HG03460 (cell line): Measurements from ENCODE around the gene SRGAP1.
"Not testable (repeated sequence)": the region's sequence is repeated elsewhere in the genome, so short reads cannot be mapped to it uniquely, and the experiment has no call there.

Experiments
- ATAC-seq: cut with Tn5 transposase; IDR thresholded peaks from one replicate; pipeline ENCODE4 v1.9.1; 2021; ENCODE audit not compliant: unreplicated experiment

The SRGAP1 gene

DNA sequence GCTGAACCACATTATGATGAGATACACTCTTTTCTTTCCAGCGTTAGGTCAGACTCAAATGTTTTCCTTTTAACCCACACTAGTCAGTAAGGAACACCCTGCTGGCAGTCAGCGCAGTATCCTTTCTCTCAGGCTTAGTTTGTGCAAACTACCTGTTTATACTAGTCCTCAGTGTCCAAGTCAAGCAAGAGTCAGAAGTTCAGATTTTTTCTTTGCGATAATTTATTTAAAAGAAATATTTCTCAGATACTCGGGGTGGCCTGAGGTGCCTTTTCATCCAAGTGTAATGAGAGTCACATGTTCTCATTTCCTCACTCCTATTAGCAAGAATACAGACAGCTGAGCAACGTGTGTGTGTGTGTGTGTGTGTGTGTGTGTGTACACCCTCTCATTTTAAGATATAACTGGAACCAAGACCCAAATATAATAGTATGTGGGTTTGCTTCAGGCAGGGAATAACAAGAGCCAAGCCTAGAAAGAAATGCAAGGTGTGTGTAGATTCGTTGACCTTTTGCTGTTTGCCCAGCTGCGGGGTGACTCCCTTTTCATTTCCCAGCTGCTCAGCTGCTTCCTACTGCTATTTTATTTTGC, 194.9 kb downstream of the SRGAP1 start:
- ATAC-seq, result no peak

DNA sequence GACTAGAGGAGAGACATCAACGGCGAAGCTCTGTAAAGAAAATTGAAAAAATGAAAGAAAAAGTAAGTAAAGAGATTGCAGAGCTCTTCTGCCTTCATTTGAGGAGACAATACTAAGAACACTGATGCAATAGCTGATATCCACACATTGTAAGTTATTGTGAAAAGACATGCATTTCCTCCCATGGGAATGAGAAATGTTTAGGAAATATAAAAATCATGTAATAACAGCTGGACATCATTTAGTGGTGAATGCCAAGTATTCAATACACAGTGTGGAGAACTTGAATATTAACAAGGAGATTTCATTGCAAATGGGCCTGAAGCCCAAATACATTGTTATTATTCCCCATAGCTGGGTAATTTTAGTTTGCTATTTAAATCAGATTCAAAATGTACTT, 198.4 kb downstream of the SRGAP1 start:
- no peak for ATAC-seq

DNA sequence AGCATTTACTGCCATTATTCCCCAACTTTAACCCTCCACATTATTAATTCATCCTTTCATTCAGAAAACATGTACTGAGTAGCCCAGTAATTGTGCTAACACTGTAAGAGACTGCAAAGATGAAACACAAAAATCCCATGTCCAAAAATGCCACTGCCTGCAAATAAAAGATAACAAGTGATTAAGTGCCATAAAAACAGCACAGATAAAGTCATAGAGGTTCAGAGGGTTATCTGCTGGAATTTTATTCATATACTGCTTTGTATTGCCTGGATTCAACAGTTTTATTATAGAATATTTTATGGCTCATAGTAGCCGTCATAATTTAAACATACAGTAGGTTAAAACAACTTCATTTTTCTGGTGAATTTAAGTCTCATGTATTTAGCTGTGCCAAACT, 199.7 kb downstream of the SRGAP1 start:
- no peak for ATAC-seq

- no peak for ATAC-seq
These were observed 206.6 kb downstream of the SRGAP1 start for GRCh38 chr12:64051057-64051456.

- ATAC-seq, result no peak
These were observed 208.6 kb downstream of the SRGAP1 start for GRCh38 chr12:64053117-64053516.

DNA sequence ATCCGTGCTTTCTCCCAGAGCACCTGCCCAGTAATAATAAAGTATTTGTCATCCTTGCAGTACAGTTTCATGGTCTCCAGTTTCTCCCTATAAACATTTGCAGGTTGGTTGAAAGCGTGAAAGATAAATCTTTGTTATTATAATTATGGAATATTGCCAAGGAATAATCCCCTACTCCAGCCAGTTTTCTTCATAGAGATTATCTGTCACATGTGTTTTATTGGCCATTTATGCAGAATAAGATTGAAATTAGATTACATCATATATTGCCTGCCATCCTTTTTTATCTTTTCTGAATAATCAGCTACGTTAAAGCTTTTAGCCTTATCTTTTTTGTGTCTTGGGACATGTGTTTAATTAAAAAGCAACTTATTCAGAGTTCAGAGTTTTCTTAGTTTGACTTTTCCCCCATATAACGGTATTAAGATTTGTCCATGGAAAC, 209.6 kb downstream of the SRGAP1 start:
- ATAC-seq, result no peak

DNA sequence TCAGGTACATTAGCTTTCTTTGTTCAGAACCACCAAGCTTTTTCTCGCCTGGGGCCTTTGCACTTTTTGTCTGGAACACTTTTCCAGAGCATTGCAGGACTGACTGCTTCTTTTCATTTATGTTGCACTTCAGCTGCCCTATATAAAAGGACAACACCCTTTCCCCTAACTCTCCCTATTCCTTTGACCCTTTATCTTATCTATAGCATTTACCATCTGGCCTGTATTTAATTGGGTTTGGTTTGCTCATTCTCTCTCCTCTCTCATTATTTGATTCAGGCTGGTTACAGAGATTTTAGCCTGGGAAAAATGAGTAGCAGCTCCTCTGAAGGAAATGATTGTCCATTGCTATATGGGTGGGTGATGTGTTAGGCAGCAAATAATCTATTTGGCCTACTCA, 212.2 kb downstream of the SRGAP1 start:
- no peak for ATAC-seq

DNA sequence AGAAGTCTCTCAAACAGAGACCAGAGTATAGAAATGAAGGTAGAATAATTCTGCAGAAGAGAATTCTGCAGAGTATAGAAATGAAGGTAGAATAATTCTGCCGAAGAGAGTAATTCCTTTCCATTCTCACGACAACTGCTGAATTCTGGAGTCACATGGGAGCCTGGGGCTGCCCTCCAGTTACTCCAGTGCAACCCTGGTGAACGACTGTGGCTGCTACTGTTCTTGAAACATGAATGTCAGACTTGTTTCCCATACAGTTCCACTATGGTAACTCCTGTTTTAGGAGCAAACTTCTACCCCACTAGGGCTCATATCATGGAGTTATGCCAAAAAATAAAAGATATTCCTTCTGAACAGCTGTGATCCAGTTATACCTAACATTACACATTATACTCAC, 213.2 kb downstream of the SRGAP1 start:
- no peak for ATAC-seq

DNA sequence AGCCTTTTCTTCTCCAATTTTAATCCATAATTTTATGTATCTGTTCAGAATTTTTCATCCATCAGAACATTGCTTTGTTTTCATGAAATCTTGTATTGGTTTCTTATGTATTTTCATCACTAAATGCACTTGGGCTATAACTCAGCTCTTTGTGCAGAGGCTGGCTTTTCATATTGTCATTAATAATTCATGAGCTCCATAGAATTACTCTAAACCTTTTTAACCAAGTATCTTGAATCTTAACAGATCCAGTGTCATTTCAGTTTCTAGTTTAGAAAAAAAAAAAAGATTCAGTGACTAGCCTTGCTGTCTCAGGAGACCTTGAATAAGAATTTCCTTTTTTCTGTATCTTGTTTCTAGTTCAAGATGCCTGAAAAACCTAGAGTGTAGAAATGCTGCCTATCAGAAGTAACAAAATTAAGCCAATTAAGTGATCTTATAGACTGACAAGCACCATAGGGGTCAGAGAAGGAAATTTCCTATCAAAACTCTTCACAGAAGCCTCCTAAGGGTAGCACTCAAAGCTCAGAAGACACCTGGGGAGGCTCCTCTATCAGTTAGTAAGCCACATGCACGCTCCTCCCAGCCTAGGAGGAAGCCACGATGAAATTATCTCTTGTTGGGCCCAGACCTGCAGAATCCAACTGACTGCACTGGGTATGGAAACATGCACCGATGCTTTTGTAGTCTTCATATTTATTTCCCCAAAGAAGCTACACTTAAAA, 214.2 kb downstream of the SRGAP1 start:
- no peak for ATAC-seq

DNA sequence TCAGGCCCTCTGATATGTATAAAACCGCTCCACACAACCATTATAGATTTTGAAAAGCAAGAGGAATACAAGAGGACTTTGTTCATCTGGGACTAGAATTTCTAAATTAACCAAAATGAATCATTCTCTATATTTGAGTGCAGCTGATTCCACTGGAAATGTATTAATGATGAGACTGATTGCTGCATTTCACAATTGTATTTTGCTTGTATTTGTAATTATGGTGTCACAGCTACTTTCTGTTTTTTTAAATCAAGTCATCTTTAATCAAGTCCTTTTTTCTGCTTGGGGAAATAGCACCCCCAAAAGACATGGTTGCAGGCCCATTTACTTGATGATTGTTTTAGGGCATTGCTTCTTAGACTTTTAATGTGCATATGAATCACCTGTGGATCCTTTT, 215.2 kb downstream of the SRGAP1 start:
- ATAC-seq, result no peak

- no peak for ATAC-seq
These were observed 217.4 kb downstream of the SRGAP1 start for GRCh38 chr12:64061868-64062375.

DNA sequence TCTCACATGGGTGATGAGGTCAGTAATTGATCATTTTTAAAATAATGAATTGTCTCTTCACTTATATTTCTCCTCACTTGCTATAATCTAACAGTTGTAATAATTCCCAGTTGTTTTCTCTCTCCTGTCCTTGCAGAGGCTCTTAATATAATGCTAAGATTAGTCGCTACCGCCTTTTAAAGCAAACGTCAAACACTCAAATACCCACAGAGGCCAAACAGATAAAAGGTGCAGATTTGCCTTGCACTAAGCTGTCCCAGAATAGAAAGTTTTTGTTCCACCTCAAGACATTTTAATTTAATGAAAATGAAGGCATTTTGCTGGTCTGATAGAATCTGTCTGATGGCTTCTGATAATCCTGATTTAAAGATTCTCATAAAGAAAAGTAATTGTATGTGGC, 218.6 kb downstream of the SRGAP1 start:
- no peak for ATAC-seq

DNA sequence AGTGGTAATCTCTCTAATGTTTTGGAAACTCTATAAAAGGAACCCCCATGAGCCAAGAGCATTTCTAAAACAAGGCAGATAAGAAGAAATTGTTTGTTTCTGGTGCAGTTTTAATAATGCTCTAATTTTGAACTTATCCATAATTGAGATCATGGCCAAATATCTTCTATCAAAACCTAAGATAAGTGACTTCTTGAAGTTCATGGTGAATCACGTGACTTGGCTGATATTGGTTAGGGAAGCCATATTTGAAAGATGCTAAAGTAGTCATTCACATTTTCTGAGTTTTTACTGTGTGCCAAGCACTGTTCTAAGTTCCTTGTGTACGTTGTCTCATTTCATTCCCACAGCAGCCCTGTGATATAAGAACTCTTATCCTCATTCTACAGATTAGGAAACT, 219.7 kb downstream of the SRGAP1 start:
- ATAC-seq, result no peak

- ATAC-seq, result no peak
These were observed 220.2 kb downstream of the SRGAP1 start for GRCh38 chr12:64064706-64065105.

- no peak for ATAC-seq
These were observed 221.5 kb downstream of the SRGAP1 start for GRCh38 chr12:64065881-64066451.

- no peak for ATAC-seq
These were observed 222.3 kb downstream of the SRGAP1 start for GRCh38 chr12:64066776-64067175.

DNA sequence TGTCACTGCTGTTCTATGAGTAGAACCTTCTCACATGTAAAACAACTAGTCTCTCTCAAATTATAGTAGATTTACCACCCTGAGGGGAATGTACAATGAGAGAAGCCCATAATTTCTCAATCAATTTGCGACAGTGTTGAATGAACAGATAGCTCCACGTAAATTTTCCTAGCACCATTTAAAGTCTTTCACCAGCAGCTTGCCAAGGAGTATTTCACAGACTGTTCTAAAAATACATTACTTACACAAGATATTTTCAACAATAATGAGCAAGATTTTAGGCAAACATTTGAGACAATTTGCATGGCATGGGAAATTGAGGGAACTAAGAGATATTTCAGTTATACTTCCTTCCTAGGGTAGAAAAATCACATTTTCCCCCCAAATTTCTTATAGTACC, 226.0 kb downstream of the SRGAP1 start:
- ATAC-seq, result no peak

- ATAC-seq, result no peak
These were observed 228.5 kb downstream of the SRGAP1 start for GRCh38 chr12:64072916-64073575.

- not testable (repeated sequence) for ATAC-seq
These were observed 232.1 kb downstream of the SRGAP1 start for GRCh38 chr12:64076565-64076964.

- ATAC-seq, result no peak
These were observed 233.4 kb downstream of the SRGAP1 start for GRCh38 chr12:64077922-64078321.

DNA sequence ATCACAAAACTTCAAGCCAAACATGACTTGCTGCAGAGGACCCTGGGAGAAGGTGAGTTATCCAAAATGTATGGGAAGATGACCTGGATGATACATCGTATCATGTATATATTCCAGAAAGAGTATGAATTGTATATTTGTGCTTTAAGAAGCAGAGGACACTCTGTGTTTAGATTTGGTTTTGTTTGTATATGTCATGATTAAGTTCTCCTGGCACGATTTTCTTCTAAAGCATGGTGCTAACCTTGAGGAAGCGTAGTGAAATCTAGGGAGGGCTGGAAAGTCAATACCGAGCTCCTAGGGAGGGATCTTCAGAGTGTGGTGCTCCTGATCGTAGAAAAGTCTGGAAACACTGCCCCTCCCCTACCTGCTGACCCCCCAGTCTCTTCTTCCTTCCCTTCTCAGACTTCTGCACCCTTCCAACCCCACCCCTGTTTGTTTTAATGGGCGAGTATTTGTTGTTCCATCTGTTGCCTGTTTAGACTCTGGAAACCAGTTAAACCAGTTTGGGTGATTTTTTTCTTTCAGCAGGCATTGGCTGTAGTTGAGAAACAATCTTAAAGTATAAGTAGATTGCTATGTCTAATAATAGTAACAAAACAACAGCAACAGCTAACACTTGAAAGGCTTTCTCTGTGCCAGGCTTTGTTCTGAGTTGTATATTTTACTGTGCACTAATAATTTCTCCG, 236.0 kb downstream of the SRGAP1 start:
- ATAC-seq, result no peak
